Subcutaneous abdominal adipose tissue (tissue), 5 donors: ENCODE data around the gene DPCD.
A peak's percentile ranks its signal among the peaks of the same experiment; 100 is the strongest.
"Not testable (repeated sequence)": the region's sequence is repeated elsewhere in the genome, so short reads cannot be mapped to it uniquely, and the experiment has no call there.

ENCODE experiments used
- H3K27ac ChIP-seq: one replicate; pipeline ENCODE4 v1.7.0; 2013; ENCODE audit warnings: low read depth, mild to moderate bottlenecking, inconsistent platforms, low read length, moderate library complexity
- H3K27me3 ChIP-seq, 5 donors: one replicate each; pipeline ENCODE4 v1.7.0; 2013; ENCODE audit warnings: low read length in 5 of 5, inconsistent platforms in 1 of 5; ENCODE audit not compliant: control insufficient read depth in 5 of 5, insufficient read depth in 4 of 5
- H3K36me3 ChIP-seq, 5 donors: one replicate each; pipeline ENCODE4 v1.7.0; 2013; ENCODE audit warnings: low read length in 5 of 5; ENCODE audit not compliant: control insufficient read depth in 5 of 5, insufficient read depth in 5 of 5
- H3K4me1 ChIP-seq, 5 donors: one replicate each; pipeline ENCODE4 v1.7.0; 2013; ENCODE audit warnings: low read length in 5 of 5, mild to moderate bottlenecking in 3 of 5, moderate library complexity in 1 of 5; ENCODE audit not compliant: control insufficient read depth in 5 of 5, insufficient read depth in 5 of 5
- H3K4me3 ChIP-seq, 5 donors: one replicate each; pipeline ENCODE4 v1.7.0; 2013; ENCODE audit warnings: low read length in 5 of 5, low read depth in 1 of 5
- H3K9ac ChIP-seq, 5 donors: one replicate each; pipeline ENCODE4 v1.7.0; 2013; ENCODE audit warnings: low read length in 5 of 5, mild to moderate bottlenecking in 4 of 5, moderate library complexity in 3 of 5
- H3K9me3 ChIP-seq, 5 donors: one replicate each; pipeline ENCODE4 v1.7.0; 2013; ENCODE audit warnings: low read length in 5 of 5; ENCODE audit not compliant: control insufficient read depth in 5 of 5
- donor health status: healthy.
- donor health status: healthy.
- donor health status: healthy.
- donor health status: healthy.
- donor health status: healthy.

Gene DPCD

DNA sequence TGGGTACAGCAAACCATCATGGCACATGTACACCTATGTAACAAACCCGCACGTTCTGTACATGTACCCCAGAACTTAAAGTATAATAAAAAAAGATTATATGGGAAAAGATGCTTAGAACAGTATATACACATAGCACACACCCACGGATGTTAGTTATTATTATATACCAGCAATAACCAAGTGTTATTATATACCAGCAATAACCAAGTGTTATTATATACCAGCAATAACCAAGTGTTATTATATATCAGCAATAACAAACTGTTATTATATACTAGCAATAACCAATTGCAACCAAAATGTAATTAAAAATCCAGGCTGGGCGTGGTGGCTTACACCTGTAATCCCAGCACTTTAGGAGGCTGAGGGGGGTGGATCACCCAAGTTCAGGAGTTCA lies 45.4 kb downstream of the DPCD start:
- H3K4me1 ChIP-seq, H3K27ac ChIP-seq, H3K9me3 ChIP-seq, H3K4me3 ChIP-seq, H3K27me3 ChIP-seq, H3K9ac ChIP-seq: not testable (repeated sequence)
- peaks cover 6 to 26% (median 8%) of the 10 kb centered on the region in 5 donors for H3K36me3 ChIP-seq

DNA sequence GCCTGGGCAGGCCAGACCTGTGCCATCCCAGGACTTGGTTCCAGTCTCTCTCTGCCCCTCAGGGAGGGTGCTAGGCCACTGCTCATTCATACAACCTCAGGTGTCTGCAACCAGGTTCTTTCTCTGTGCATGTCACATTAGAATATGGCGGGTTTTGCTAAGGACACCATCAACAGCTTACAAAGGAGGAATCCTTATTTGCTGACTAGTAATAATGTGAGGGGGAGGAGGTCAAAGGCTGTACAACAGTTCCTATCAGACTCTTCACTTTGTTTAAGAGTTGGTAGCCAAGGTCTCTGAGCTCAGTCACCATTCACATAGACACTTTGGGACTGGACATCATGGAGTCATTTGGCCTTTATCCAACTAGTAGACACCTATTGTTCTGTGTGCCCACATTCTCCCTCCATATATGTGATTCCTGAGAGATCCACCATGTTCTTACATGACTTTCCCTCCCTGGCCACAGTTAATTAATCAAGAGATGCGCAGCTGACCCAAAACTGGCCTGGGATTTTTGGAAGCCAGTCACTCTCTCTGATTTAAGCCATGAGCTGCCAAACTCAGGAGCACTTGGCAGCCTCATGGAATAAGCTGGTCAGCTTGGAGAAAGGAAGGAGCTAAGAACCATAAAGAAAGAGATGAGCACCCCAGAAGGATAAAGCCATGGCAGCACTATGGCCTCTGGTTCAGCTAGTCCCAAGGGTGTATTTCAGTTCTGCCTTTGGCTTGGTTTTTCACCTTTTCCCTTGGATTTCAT lies 51.2 kb downstream of the DPCD start:
- Histone ChIP-seq H3K27me3 (no peaks in the 10 kb centered on the region), H3K9me3 (no peaks in the 10 kb centered on the region), H3K4me3 (no peak overlapping the region), H3K4me1 (peaks cover 0 to 12% (median 5%) of the 10 kb centered on the region in 5 donors), H3K27ac (no peak overlapping the region), H3K9ac (no peak overlapping the region), H3K36me3 (peaks cover 6 to 21% (median 11%) of the 10 kb centered on the region in 5 donors)

DNA sequence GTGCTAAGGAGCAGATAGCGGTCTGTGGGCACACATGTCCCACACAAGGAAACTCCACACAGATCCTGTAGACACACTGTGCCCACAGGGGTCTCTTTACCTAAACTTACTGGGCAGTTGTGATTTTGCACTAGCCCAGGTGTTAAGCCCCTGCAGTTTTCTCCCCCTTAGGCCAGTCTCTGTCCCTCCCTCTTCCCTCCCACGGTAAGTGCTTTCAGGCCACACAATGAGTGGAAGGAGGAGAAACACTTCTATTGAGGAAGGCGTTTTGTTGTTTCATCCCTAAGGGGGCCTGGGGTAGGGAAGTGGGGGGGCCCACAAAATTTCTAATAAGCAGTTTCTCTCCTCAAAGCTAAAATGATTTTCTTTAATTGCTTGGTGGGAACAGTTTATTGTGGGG lies 55.4 kb downstream of the DPCD start:
- Histone ChIP-seq H3K27me3 (no peaks in the 10 kb centered on the region), H3K4me3 (no peak overlapping the region), H3K36me3 (peaks cover 0 to 47% (median 12%) of the 10 kb centered on the region in 5 donors), H3K9me3 (no peaks in the 10 kb centered on the region), H3K9ac (no peak overlapping the region), H3K4me1 (peaks cover 0 to 20% (median 9%) of the 10 kb centered on the region in 5 donors), H3K27ac (no peak overlapping the region)

DNA sequence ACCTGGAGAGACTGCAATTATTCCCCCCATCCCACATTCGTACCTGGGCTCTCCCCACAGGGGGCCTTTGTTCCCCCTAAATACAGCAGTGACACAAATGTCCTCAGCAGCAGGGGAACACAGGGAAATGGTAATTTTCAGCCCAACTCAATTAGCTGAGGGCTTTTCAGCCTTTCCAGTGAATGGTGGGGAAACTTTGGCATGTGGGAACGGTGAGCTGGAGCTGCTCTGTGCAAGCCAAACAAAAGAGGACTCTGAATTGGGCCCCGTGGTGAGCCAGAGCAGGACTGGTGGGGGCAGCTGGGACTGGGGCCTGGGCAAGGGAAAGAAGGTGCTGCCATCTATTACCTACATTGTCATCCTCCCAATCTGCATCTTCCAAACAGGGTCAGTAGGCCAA lies 55.9 kb downstream of the DPCD start:
- peak overlapping the region in 1 of 5 donors; percentile 17 for H3K9ac ChIP-seq
- H3K4me3 ChIP-seq: no peak overlapping the region
- H3K9me3 ChIP-seq: no peaks in the 10 kb centered on the region
- no peaks in the 10 kb centered on the region for H3K27me3 ChIP-seq
- peaks cover 0 to 47% (median 14%) of the 10 kb centered on the region in 5 donors for H3K36me3 ChIP-seq
- peaks cover 0 to 18% (median 9%) of the 10 kb centered on the region in 5 donors for H3K4me1 ChIP-seq
- H3K27ac ChIP-seq: no peak overlapping the region

DNA sequence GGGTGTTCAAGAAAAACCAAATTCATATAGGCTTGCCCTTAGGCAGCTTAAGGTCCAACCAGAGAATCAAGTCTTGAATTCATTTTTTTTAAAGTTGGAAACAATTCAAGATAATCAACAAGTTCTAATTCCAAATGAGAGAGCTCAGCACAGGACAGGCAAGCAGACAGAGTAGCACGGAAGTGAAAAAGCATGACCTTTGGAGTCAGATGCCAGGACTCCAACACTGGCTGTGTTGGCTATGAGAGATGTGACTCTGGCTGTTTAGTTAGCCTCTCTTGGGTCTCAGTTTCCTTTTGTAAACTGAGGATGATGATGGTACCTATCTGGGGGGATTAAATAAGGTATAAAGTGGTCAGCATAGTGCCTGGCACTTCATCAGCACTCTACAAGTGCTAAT lies 57.5 kb downstream of the DPCD start:
- Histone ChIP-seq H3K36me3 (peaks cover 0 to 60% (median 26%) of the 10 kb centered on the region in 5 donors), H3K4me3 (no peak overlapping the region), H3K4me1 (peaks cover 0 to 9% (median 3%) of the 10 kb centered on the region in 5 donors), H3K27me3 (no peaks in the 10 kb centered on the region), H3K27ac (no peak overlapping the region), H3K9ac (no peak overlapping the region), H3K9me3 (no peaks in the 10 kb centered on the region)

DNA sequence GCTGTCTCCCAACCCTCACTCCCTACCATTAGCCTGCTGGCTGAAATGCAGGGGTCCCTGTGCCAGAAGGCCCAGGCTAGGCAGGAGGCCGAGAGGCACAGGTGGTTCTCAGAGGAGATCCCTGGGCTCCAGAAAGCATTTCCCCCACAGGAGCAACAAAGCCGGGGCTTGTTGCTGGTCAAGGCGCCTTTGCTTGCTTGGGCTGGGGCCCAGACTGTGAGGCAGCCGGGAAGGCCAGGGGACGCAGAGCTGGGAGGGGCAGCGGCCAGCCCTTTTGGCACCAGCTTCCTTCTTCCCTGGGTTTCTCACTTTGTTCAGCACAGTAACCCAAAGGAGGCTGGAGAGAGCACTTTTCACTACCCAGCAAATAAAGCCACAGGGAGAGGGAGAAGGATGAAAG lies 58.2 kb downstream of the DPCD start:
- Histone ChIP-seq H3K36me3 (peaks cover 0 to 65% (median 31%) of the 10 kb centered on the region in 5 donors), H3K27ac (no peak overlapping the region), H3K27me3 (no peaks in the 10 kb centered on the region), H3K9ac (peak overlapping the region in 1 of 5 donors; percentile 11), H3K9me3 (no peaks in the 10 kb centered on the region), H3K4me1 (peaks cover 0 to 9% (median 3%) of the 10 kb centered on the region in 5 donors), H3K4me3 (no peak overlapping the region)

DNA sequence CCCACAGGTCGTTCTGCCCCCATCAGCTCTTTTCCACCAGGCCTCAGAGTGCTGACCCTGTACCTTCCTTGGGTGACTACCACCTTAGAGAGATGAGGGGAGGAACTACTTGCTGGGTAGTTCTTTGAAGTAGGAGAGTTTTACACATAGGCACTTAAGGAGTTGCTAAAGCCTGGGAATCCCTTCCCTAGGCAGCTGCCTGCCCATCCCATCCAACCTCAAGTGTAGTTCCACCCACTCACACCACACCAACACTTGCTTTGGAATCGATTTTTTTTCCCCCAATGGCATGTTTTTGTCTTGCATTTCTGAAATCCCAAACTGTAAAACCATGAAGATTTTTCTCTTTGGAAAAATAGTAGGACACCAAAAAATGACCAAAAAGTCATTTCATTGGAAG lies 59.1 kb downstream of the DPCD start:
- no peaks in the 10 kb centered on the region for H3K9me3 ChIP-seq
- H3K4me3 ChIP-seq: no peak overlapping the region
- H3K4me1 ChIP-seq: peaks cover 0 to 9% (median 3%) of the 10 kb centered on the region in 5 donors
- H3K27me3 ChIP-seq: no peaks in the 10 kb centered on the region
- peaks cover 0 to 65% (median 34%) of the 10 kb centered on the region in 5 donors for H3K36me3 ChIP-seq
- no peak overlapping the region for H3K9ac ChIP-seq
- no peak overlapping the region for H3K27ac ChIP-seq

DNA sequence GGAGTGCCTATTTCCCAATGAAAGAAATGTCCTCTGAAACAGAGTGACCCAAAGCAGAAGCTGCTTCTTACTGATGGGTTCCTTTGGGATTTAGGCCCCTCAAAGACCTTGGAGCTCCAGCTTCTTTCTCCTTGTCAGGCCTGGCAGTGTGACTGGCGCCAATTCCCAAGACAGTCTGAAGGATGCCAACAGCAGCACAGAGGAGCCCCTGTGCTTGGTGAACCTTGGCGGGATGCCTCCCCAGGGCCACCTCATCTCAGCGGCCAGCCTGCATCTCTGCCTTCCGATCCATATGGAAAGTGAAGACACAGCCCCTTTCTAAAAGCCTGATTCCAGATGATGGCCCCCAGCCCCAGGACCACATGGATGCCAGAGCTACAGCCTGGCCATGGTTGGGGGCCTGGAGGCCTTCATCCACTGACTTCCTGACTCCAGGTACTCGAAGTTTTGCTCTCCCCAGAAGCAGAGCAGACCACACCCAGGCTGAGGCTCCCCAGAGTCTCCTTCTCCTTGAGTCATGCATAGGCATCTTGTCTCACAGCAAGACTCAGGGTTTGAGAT lies 61.5 kb downstream of the DPCD start:
- H3K27me3 ChIP-seq: no peaks in the 10 kb centered on the region
- no peak overlapping the region for H3K9ac ChIP-seq
- H3K4me1 ChIP-seq: peaks cover 0 to 9% (median 3%) of the 10 kb centered on the region in 5 donors
- no peaks in the 10 kb centered on the region for H3K9me3 ChIP-seq
- no peak overlapping the region for H3K4me3 ChIP-seq
- no peak overlapping the region for H3K27ac ChIP-seq
- peaks cover 5 to 65% (median 30%) of the 10 kb centered on the region in 5 donors for H3K36me3 ChIP-seq

DNA sequence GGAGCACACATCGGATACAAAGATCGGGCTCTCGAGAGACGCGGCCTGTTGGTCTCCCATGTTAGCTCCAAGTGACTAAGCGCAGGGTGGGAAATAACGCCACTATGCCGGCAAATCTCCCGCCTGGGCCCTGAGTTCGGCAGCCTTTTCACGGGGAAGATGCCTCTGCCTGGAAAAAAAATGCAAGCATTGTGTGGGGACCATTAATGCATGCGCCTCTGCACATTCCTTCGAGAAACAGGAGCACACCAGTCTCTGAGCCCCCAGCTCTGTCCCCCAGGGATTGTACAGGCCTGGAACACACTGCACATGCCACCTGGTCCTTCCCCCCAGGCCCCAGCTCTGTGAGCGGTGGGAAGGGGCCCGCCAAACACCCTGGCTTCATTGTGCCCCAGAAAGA lies 62.7 kb downstream of the DPCD start:
- no peak overlapping the region for H3K9ac ChIP-seq
- H3K27ac ChIP-seq: no peak overlapping the region
- H3K9me3 ChIP-seq: no peaks in the 10 kb centered on the region
- peaks cover 0 to 14% (median 5%) of the 10 kb centered on the region in 5 donors for H3K4me1 ChIP-seq
- H3K4me3 ChIP-seq: no peak overlapping the region
- no peaks in the 10 kb centered on the region for H3K27me3 ChIP-seq
- H3K36me3 ChIP-seq: peaks cover 10 to 63% (median 28%) of the 10 kb centered on the region in 5 donors

DNA sequence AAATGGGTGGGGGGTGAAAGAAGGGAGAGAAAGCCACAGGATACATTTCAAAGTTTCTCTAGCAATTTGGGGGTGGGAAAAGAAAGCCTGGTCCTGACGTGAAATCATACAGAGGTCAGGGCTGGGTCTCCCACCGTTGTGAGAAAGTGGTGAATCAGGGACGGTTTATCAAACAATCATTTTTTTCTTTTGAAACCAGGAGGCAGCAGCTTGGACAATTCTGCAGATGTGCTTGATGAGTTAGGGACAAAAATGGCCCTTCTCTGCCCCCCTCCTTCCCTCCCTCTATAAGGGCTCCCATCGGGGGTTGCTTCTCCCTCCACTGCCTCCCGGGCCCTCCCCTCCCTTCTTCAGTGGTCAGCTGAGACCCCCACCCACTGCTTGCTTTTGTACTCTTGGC lies 63.2 kb downstream of the DPCD start:
- H3K36me3 ChIP-seq: peaks cover 10 to 65% (median 33%) of the 10 kb centered on the region in 5 donors
- no peak overlapping the region for H3K4me3 ChIP-seq
- no peaks in the 10 kb centered on the region for H3K9me3 ChIP-seq
- no peak overlapping the region for H3K27ac ChIP-seq
- H3K4me1 ChIP-seq: peaks cover 0 to 12% (median 4%) of the 10 kb centered on the region in 5 donors
- H3K27me3 ChIP-seq: no peaks in the 10 kb centered on the region
- no peak overlapping the region for H3K9ac ChIP-seq
